ENCODE data around the gene CTTN.

CTTN gene

GRCh38 chr11:70394211-70394950 lies 3.9 kb upstream of the CTTN start:
- H3K9me3 Mint-ChIP-seq = no peaks in the 10 kb centered on the region

GRCh38 chr11:70397336-70397982 lies 870 bp upstream of the CTTN start:
- peak overlapping the region; percentile 90 for H3K4me3 Mint-ChIP-seq
- peaks cover 23% of the 10 kb centered on the region for H3K36me3 Mint-ChIP-seq (ENCODE audit: low read depth)
- H3K27ac Mint-ChIP-seq = no peak overlapping the region
- DNase-seq = peak; percentile 17
- H3K9me3 Mint-ChIP-seq = no peaks in the 10 kb centered on the region
- H3K4me1 Mint-ChIP-seq = peaks cover 18% of the 10 kb centered on the region
- no peak for TF ChIP-seq CTCF (IDR thresholded peaks at IDR 0.05)
- peaks cover 10% of the 10 kb centered on the region for H3K27me3 Mint-ChIP-seq (ENCODE audit: low read depth, poor library complexity)

More at GRCh38 chr11:70394211-70394950, 3.9 kb upstream of the CTTN start:
- peaks cover 39% of the 10 kb centered on the region for H3K36me3 Mint-ChIP-seq (ENCODE audit: low read depth)
- DNase-seq = no peak
- H3K27ac Mint-ChIP-seq = no peak overlapping the region
- H3K27me3 Mint-ChIP-seq (ENCODE audit: low read depth, poor library complexity) = peaks cover 5% of the 10 kb centered on the region
- peaks cover 19% of the 10 kb centered on the region for H3K4me1 Mint-ChIP-seq
- no peak for TF ChIP-seq CTCF (IDR thresholded peaks at IDR 0.05)
- H3K4me3 Mint-ChIP-seq = no peak overlapping the region

GRCh38 chr11:70398834-70399680 lies 728 bp downstream of the CTTN start:
- peak; percentile 29 for DNase-seq
- peaks cover 12% of the 10 kb centered on the region for H3K27me3 Mint-ChIP-seq (ENCODE audit: low read depth, poor library complexity)
- H3K4me1 Mint-ChIP-seq = peaks cover 18% of the 10 kb centered on the region
- H3K36me3 Mint-ChIP-seq (ENCODE audit: low read depth) = peaks cover 17% of the 10 kb centered on the region
- TF ChIP-seq CTCF (IDR thresholded peaks at IDR 0.05) = no peak
- no peaks in the 10 kb centered on the region for H3K9me3 Mint-ChIP-seq
- peak overlapping the region; percentile 91 for H3K4me3 Mint-ChIP-seq
- H3K27ac Mint-ChIP-seq = no peak overlapping the region

- Mint-ChIP-seq H3K4me1 (peaks cover 18% of the 10 kb centered on the region), H3K36me3 (ENCODE audit: low read depth) (peaks cover 15% of the 10 kb centered on the region), H3K9me3 (no peaks in the 10 kb centered on the region), H3K27me3 (ENCODE audit: low read depth, poor library complexity) (peaks cover 12% of the 10 kb centered on the region), H3K27ac (peak overlapping the region; percentile 78), H3K4me3 (peak overlapping the region; percentile 91)
- TF ChIP-seq CTCF (IDR thresholded peaks at IDR 0.05) = no peak
- peak; percentile 28 for DNase-seq
These were observed 1.4 kb downstream of the CTTN start for GRCh38 chr11:70399681-70400112.

- Mint-ChIP-seq H3K27ac (no peak overlapping the region), H3K27me3 (ENCODE audit: low read depth, poor library complexity) (peaks cover 12% of the 10 kb centered on the region), H3K4me1 (peaks cover 18% of the 10 kb centered on the region), H3K36me3 (ENCODE audit: low read depth) (peaks cover 21% of the 10 kb centered on the region), H3K9me3 (no peaks in the 10 kb centered on the region), H3K4me3 (peak overlapping the region; percentile 91)
- DNase-seq = no peak
- TF ChIP-seq CTCF (IDR thresholded peaks at IDR 0.05) = no peak
These were observed 2.3 kb downstream of the CTTN start for GRCh38 chr11:70400643-70401042.

Measured in nephron progenitor cell (in vitro differentiated cells).